ENCODE results near the gene FBXO21. TPM values are rescaled to one million over a fixed set of nuclear protein-coding genes. Genes with fewer than 3 reads are reported as not detected.
"Not testable (repeated sequence)": the region's sequence is repeated elsewhere in the genome, so short reads cannot be mapped to it uniquely, and the experiment has no call there.

The FBXO21 gene
- total RNA-seq, 2 experiments from 2014 or later = 21.5 to 26.0 TPM

GRCh38 chr12:117182866-117183265 is 7.4 kb downstream of the FBXO21 start:
- ATAC-seq (no peak), DNase-seq (no peak)
- intact Hi-C loops (cut with micrococcal nuclease) = no loop called here
- Mint-ChIP-seq H3K36me3 (ENCODE audit: low read depth) (peaks cover 70% of the 10 kb centered on the region), H3K4me3 (no peak overlapping the region), H3K27ac (no peak overlapping the region), H3K9me3 (peaks cover 3% of the 10 kb centered on the region), H3K4me1 (ENCODE audit: low read depth) (peaks cover 16% of the 10 kb centered on the region), H3K27me3 (no peaks in the 10 kb centered on the region)
- POLR2A ChIA-PET = interaction anchor here (0.7 kb wide), 1 partner anchor 1066 kb away, joined by 4 read pairs; no protein-coding TSS in a partner anchor
- TF ChIP-seq CTCF (IDR thresholded peaks at IDR 0.05) = no peak
- CTCF ChIA-PET = interaction anchor here (0.9 kb wide), 1 partner anchor 53 kb away, joined by 3 read pairs; no protein-coding TSS in a partner anchor

- CTCF ChIA-PET; H3K4me3 Mint-ChIP-seq; H3K9me3 Mint-ChIP-seq; ATAC-seq; intact Hi-C loops (cut with micrococcal nuclease); H3K27me3 Mint-ChIP-seq; H3K4me1 Mint-ChIP-seq (ENCODE audit: low read depth); DNase-seq; H3K27ac Mint-ChIP-seq: not testable (repeated sequence)
- H3K36me3 Mint-ChIP-seq (ENCODE audit: low read depth) = peaks cover 69% of the 10 kb centered on the region
- POLR2A ChIA-PET = interaction anchor here (1.0 to 1.5 kb wide), 3 partner anchors 14 to 47 kb away, joined by 3 to 6 read pairs (median 3); no protein-coding TSS in a partner anchor
Observed at GRCh38 chr12:117181468-117181843, 8.8 kb downstream of the FBXO21 start.

- ATAC-seq (no peak), DNase-seq (no peak)
- ChIA-PET POLR2A (interaction anchor here (0.6 to 1.5 kb wide), 2 partner anchors 20 to 47 kb away, joined by 3 to 6 read pairs; no protein-coding TSS in a partner anchor), CTCF (no interaction called here)
- H3K4me1 Mint-ChIP-seq (ENCODE audit: low read depth) = peaks cover 12% of the 10 kb centered on the region
- intact Hi-C loops (cut with micrococcal nuclease) = no loop called here
- H3K36me3 Mint-ChIP-seq (ENCODE audit: low read depth) = peaks cover 68% of the 10 kb centered on the region
- no peak overlapping the region for H3K4me3 Mint-ChIP-seq
- H3K27me3 Mint-ChIP-seq = no peaks in the 10 kb centered on the region
- H3K9me3 Mint-ChIP-seq = peaks cover 3% of the 10 kb centered on the region
- no peak overlapping the region for H3K27ac Mint-ChIP-seq
- TF ChIP-seq CTCF (IDR thresholded peaks at IDR 0.05) = no peak
Observed at GRCh38 chr12:117180758-117181467, 9.4 kb downstream of the FBXO21 start.

- Mint-ChIP-seq H3K4me1 (ENCODE audit: low read depth) (peaks cover 10% of the 10 kb centered on the region), H3K9me3 (peaks cover 3% of the 10 kb centered on the region), H3K27ac (no peak overlapping the region), H3K36me3 (ENCODE audit: low read depth) (peaks cover 63% of the 10 kb centered on the region), H3K27me3 (no peaks in the 10 kb centered on the region), H3K4me3 (no peak overlapping the region)
- CTCF ChIA-PET = no interaction called here
- intact Hi-C loops (cut with micrococcal nuclease) = no loop called here
- no peak for TF ChIP-seq CTCF (IDR thresholded peaks at IDR 0.05)
- DNase-seq (no peak), ATAC-seq (no peak)
- POLR2A ChIA-PET = no interaction called here
Observed at GRCh38 chr12:117178745-117179144, 11.5 kb downstream of the FBXO21 start.

GRCh38 chr12:117178301-117178700 is 12.0 kb downstream of the FBXO21 start:
- H3K4me3 Mint-ChIP-seq = no peak overlapping the region
- DNase-seq (no peak), ATAC-seq (no peak)
- peaks cover 10% of the 10 kb centered on the region for H3K4me1 Mint-ChIP-seq (ENCODE audit: low read depth)
- intact Hi-C loops (cut with micrococcal nuclease) = no loop called here
- H3K9me3 Mint-ChIP-seq = peaks cover 3% of the 10 kb centered on the region
- peaks cover 63% of the 10 kb centered on the region for H3K36me3 Mint-ChIP-seq (ENCODE audit: low read depth)
- no peaks in the 10 kb centered on the region for H3K27me3 Mint-ChIP-seq
- POLR2A ChIA-PET = interaction anchor here (1.3 kb wide), 1 partner anchor 10 kb away, joined by 3 read pairs; no protein-coding TSS in a partner anchor
- H3K27ac Mint-ChIP-seq = no peak overlapping the region
- no peak for TF ChIP-seq CTCF (IDR thresholded peaks at IDR 0.05)
- CTCF ChIA-PET = no interaction called here
